Measurements from ENCODE around the gene VPS26C. TPM values are rescaled to one million over a fixed set of nuclear protein-coding genes. Genes with fewer than 3 reads are reported as not detected.
"Not testable (repeated sequence)": the region's sequence is repeated elsewhere in the genome, so short reads cannot be mapped to it uniquely, and the experiment has no call there.

Gene VPS26C
- total RNA-seq, 1 experiment from 2014 or later: 43.2 TPM

GRCh38 chr21:37223804-37224345 is 43.3 kb downstream of the VPS26C start:
- Histone ChIP-seq H3K27me3 (ENCODE audit: low read length) (no peaks in the 10 kb centered on the region), H3K4me2 (ENCODE audit: low read depth, low read length, poor library complexity, severe bottlenecking) (no peak overlapping the region), H3K27ac (ENCODE audit: low read length) (no peak overlapping the region), H3K9ac (ENCODE audit: low read length) (no peak overlapping the region), H3K9me3 (ENCODE audit: low read length) (no peaks in the 10 kb centered on the region), H3K4me1 (ENCODE audit: low read length) (peaks cover 25% of the 10 kb centered on the region), H3K36me3 (ENCODE audit: insufficient read depth, low read length) (peaks cover 46% of the 10 kb centered on the region), H3K4me3 (ENCODE audit: low read length) (no peak overlapping the region), H4K20me1 (ENCODE audit: insufficient read depth, low read depth, low read length) (0 out of 2 replicates have a peak, but pooled peaks cover 9% of the 10 kb centered on the region), H3K79me2 (ENCODE audit: low read length) (peaks cover 72% of the 10 kb centered on the region), H3K9me2 (replicated peaks; ENCODE audit: insufficient read depth, low read length) (no peaks in the 10 kb centered on the region), H2AFZ (ENCODE audit: low read length) (no peak overlapping the region)
- no peak for DNase-seq

- not testable (repeated sequence) for H2AFZ ChIP-seq (ENCODE audit: low read length); H3K4me2 ChIP-seq (ENCODE audit: low read depth, low read length, poor library complexity, severe bottlenecking); H3K9me2 ChIP-seq (replicated peaks; ENCODE audit: insufficient read depth, low read length); H3K27me3 ChIP-seq (ENCODE audit: low read length); H3K27ac ChIP-seq (ENCODE audit: low read length); H3K9me3 ChIP-seq (ENCODE audit: low read length); H4K20me1 ChIP-seq (ENCODE audit: insufficient read depth, low read depth, low read length); DNase-seq; H3K4me3 ChIP-seq (ENCODE audit: low read length); H3K9ac ChIP-seq (ENCODE audit: low read length)
- peaks cover 50% of the 10 kb centered on the region for H3K36me3 ChIP-seq (ENCODE audit: insufficient read depth, low read length)
- peaks cover 25% of the 10 kb centered on the region for H3K4me1 ChIP-seq (ENCODE audit: low read length)
- peaks cover 60% of the 10 kb centered on the region for H3K79me2 ChIP-seq (ENCODE audit: low read length)
Observed at GRCh38 chr21:37222248-37222647, 44.9 kb downstream of the VPS26C start.

- Histone ChIP-seq H3K79me2 (ENCODE audit: low read length) (peaks cover 49% of the 10 kb centered on the region), H3K9me3 (ENCODE audit: low read length) (no peaks in the 10 kb centered on the region), H3K9ac (ENCODE audit: low read length) (peak overlapping the region; percentile 85), H3K4me3 (ENCODE audit: low read length) (peak overlapping the region; percentile 80), H3K4me2 (ENCODE audit: low read depth, low read length, poor library complexity, severe bottlenecking) (peak overlapping the region; percentile 96), H3K9me2 (replicated peaks; ENCODE audit: insufficient read depth, low read length) (no peaks in the 10 kb centered on the region), H4K20me1 (ENCODE audit: insufficient read depth, low read depth, low read length) (0 out of 2 replicates have a peak, but pooled peaks cover 9% of the 10 kb centered on the region), H3K27me3 (ENCODE audit: low read length) (no peaks in the 10 kb centered on the region), H2AFZ (ENCODE audit: low read length) (peak overlapping the region; percentile 72; the same call in 1 of the 2 replicates), H3K36me3 (ENCODE audit: insufficient read depth, low read length) (peaks cover 41% of the 10 kb centered on the region), H3K4me1 (ENCODE audit: low read length) (peaks cover 25% of the 10 kb centered on the region), H3K27ac (ENCODE audit: low read length) (peak overlapping the region; percentile 78)
- peak; percentile 99 for DNase-seq
Observed at GRCh38 chr21:37220981-37221664, 46.0 kb downstream of the VPS26C start.

GRCh38 chr21:37220433-37220980 is 46.6 kb downstream of the VPS26C start:
- peak overlapping the region; percentile 85 for H3K9ac ChIP-seq (ENCODE audit: low read length)
- no peaks in the 10 kb centered on the region for H3K9me2 ChIP-seq (replicated peaks; ENCODE audit: insufficient read depth, low read length)
- H3K79me2 ChIP-seq (ENCODE audit: low read length): peaks cover 43% of the 10 kb centered on the region
- DNase-seq: no peak
- peak overlapping the region; percentile 78 for H3K27ac ChIP-seq (ENCODE audit: low read length)
- H3K36me3 ChIP-seq (ENCODE audit: insufficient read depth, low read length): peaks cover 34% of the 10 kb centered on the region
- peaks cover 25% of the 10 kb centered on the region for H3K4me1 ChIP-seq (ENCODE audit: low read length)
- H3K4me2 ChIP-seq (ENCODE audit: low read depth, low read length, poor library complexity, severe bottlenecking): peak overlapping the region; percentile 96
- no peaks in the 10 kb centered on the region for H3K9me3 ChIP-seq (ENCODE audit: low read length)
- H3K4me3 ChIP-seq (ENCODE audit: low read length): peak overlapping the region; percentile 80
- 0 out of 2 replicates have a peak, but pooled peaks cover 7% of the 10 kb centered on the region for H4K20me1 ChIP-seq (ENCODE audit: insufficient read depth, low read depth, low read length)
- H3K27me3 ChIP-seq (ENCODE audit: low read length): no peaks in the 10 kb centered on the region
- H2AFZ ChIP-seq (ENCODE audit: low read length): peak overlapping the region; percentile 72; the same call in 1 of the 2 replicates

- Histone ChIP-seq H3K36me3 (ENCODE audit: insufficient read depth, low read length) (peaks cover 28% of the 10 kb centered on the region), H3K9me3 (ENCODE audit: low read length) (no peaks in the 10 kb centered on the region), H3K9ac (ENCODE audit: low read length) (peak overlapping the region; percentile 85), H2AFZ (ENCODE audit: low read length) (no peak overlapping the region; the same call in 1 of the 2 replicates), H3K27me3 (ENCODE audit: low read length) (no peaks in the 10 kb centered on the region), H3K4me1 (ENCODE audit: low read length) (peaks cover 25% of the 10 kb centered on the region), H3K4me2 (ENCODE audit: low read depth, low read length, poor library complexity, severe bottlenecking) (peak overlapping the region; percentile 96), H3K9me2 (replicated peaks; ENCODE audit: insufficient read depth, low read length) (no peaks in the 10 kb centered on the region), H3K4me3 (ENCODE audit: low read length) (peak overlapping the region; percentile 80), H4K20me1 (ENCODE audit: insufficient read depth, low read depth, low read length) (0 out of 2 replicates have a peak, but pooled peaks cover under 1% of the 10 kb centered on the region), H3K27ac (ENCODE audit: low read length) (peak overlapping the region; percentile 78), H3K79me2 (ENCODE audit: low read length) (peaks cover 37% of the 10 kb centered on the region)
- peak; percentile 66 for DNase-seq
Observed at GRCh38 chr21:37219761-37220432, 47.2 kb downstream of the VPS26C start.

GRCh38 chr21:37214952-37215351 is 52.2 kb downstream of the VPS26C start:
- H3K9ac ChIP-seq (ENCODE audit: low read length): no peak overlapping the region
- no peak overlapping the region for H3K4me2 ChIP-seq (ENCODE audit: low read depth, low read length, poor library complexity, severe bottlenecking)
- no peak overlapping the region for H3K4me3 ChIP-seq (ENCODE audit: low read length)
- no peaks in the 10 kb centered on the region for H3K9me2 ChIP-seq (replicated peaks; ENCODE audit: insufficient read depth, low read length)
- H3K79me2 ChIP-seq (ENCODE audit: low read length): no peaks in the 10 kb centered on the region; the same call in 1 of the 2 replicates
- H3K27ac ChIP-seq (ENCODE audit: low read length): no peak overlapping the region
- H3K36me3 ChIP-seq (ENCODE audit: insufficient read depth, low read length): peaks cover 14% of the 10 kb centered on the region
- 0 out of 2 replicates have a peak, but pooled peaks cover 3% of the 10 kb centered on the region for H3K9me3 ChIP-seq (ENCODE audit: low read length)
- H2AFZ ChIP-seq (ENCODE audit: low read length): no peak overlapping the region
- H4K20me1 ChIP-seq (ENCODE audit: insufficient read depth, low read depth, low read length): no peaks in the 10 kb centered on the region
- no peaks in the 10 kb centered on the region for H3K27me3 ChIP-seq (ENCODE audit: low read length)
- peaks cover 8% of the 10 kb centered on the region for H3K4me1 ChIP-seq (ENCODE audit: low read length)
- no peak for DNase-seq

GRCh38 chr21:37210799-37211198 is 56.3 kb downstream of the VPS26C start:
- no peak overlapping the region for H2AFZ ChIP-seq (ENCODE audit: low read length)
- H3K27ac ChIP-seq (ENCODE audit: low read length): no peak overlapping the region
- no peak overlapping the region for H3K4me2 ChIP-seq (ENCODE audit: low read depth, low read length, poor library complexity, severe bottlenecking)
- no peaks in the 10 kb centered on the region for H3K27me3 ChIP-seq (ENCODE audit: low read length)
- H4K20me1 ChIP-seq (ENCODE audit: insufficient read depth, low read depth, low read length): no peaks in the 10 kb centered on the region
- H3K4me3 ChIP-seq (ENCODE audit: low read length): no peak overlapping the region
- H3K79me2 ChIP-seq (ENCODE audit: low read length): no peaks in the 10 kb centered on the region
- H3K9me3 ChIP-seq (ENCODE audit: low read length): 0 out of 2 replicates have a peak, but pooled peaks cover 3% of the 10 kb centered on the region
- peaks cover 46% of the 10 kb centered on the region for H3K4me1 ChIP-seq (ENCODE audit: low read length)
- DNase-seq: no peak
- no peak overlapping the region for H3K9ac ChIP-seq (ENCODE audit: low read length)
- no peaks in the 10 kb centered on the region for H3K9me2 ChIP-seq (replicated peaks; ENCODE audit: insufficient read depth, low read length)
- peaks cover 6% of the 10 kb centered on the region for H3K36me3 ChIP-seq (ENCODE audit: insufficient read depth, low read length)

GRCh38 chr21:37210130-37210529 is 57.0 kb downstream of the VPS26C start:
- Histone ChIP-seq H3K79me2 (ENCODE audit: low read length) (no peaks in the 10 kb centered on the region), H3K4me3 (ENCODE audit: low read length) (peak overlapping the region; percentile 46), H3K9me3 (ENCODE audit: low read length) (0 out of 2 replicates have a peak, but pooled peaks cover 3% of the 10 kb centered on the region), H3K9me2 (replicated peaks; ENCODE audit: insufficient read depth, low read length) (no peaks in the 10 kb centered on the region), H4K20me1 (ENCODE audit: insufficient read depth, low read depth, low read length) (no peaks in the 10 kb centered on the region), H3K27me3 (ENCODE audit: low read length) (no peaks in the 10 kb centered on the region), H2AFZ (ENCODE audit: low read length) (no peak overlapping the region), H3K4me2 (ENCODE audit: low read depth, low read length, poor library complexity, severe bottlenecking) (peak overlapping the region; percentile 67), H3K36me3 (ENCODE audit: insufficient read depth, low read length) (peaks cover 6% of the 10 kb centered on the region), H3K27ac (ENCODE audit: low read length) (peak overlapping the region; percentile 63), H3K9ac (ENCODE audit: low read length) (no peak overlapping the region), H3K4me1 (ENCODE audit: low read length) (peaks cover 46% of the 10 kb centered on the region)
- DNase-seq: peak; percentile 76
